Measurements from ENCODE around the gene SURF6. TPM values are rescaled to one million over a fixed set of nuclear protein-coding genes. Genes with fewer than 3 reads are reported as not detected.
"Not testable (repeated sequence)": the region's sequence is repeated elsewhere in the genome, so short reads cannot be mapped to it uniquely, and the experiment has no call there.

SURF6 gene
- total RNA-seq, 2 experiments from 2014 or later, result 19.2 to 27.8 TPM

GRCh38 chr9:133321411-133321935 is 14.5 kb downstream of the SURF6 start:
- no peak for DNase-seq (ENCODE audit: low spot score)
- Histone ChIP-seq H3K9me2 (ENCODE audit: insufficient read depth, low read length) (no peaks in the 10 kb centered on the region), H2AFZ (ENCODE audit: low read length) (no peak overlapping the region), H3K4me2 (ENCODE audit: low read length) (no peak overlapping the region), H3K4me3 (ENCODE audit: low read depth, low read length, poor library complexity, severe bottlenecking) (no peak overlapping the region), H3K36me3 (ENCODE audit: insufficient read depth, low read length) (no peaks in the 10 kb centered on the region), H3K4me1 (ENCODE audit: insufficient read depth, low read length, poor library complexity, severe bottlenecking) (no peaks in the 10 kb centered on the region), H3K79me2 (ENCODE audit: insufficient read depth, low read depth, low read length) (no peaks in the 10 kb centered on the region), H4K20me1 (ENCODE audit: insufficient read depth, low read length) (no peaks in the 10 kb centered on the region), H3K9me3 (ENCODE audit: low read length) (no peaks in the 10 kb centered on the region), H3K27ac (ENCODE audit: low read depth, low read length, poor library complexity, severe bottlenecking) (no peak overlapping the region)
- intact Hi-C loops (cut with micrococcal nuclease; ENCODE audit: unreplicated experiment), result no loop called here
- BruUV-seq (replicated peaks), result no TSS peak
- ChIA-PET CTCF (ENCODE audit: unreplicated experiment) (no interaction called here), POLR2A (no interaction called here)
- TF ChIP-seq, protein P1, sequence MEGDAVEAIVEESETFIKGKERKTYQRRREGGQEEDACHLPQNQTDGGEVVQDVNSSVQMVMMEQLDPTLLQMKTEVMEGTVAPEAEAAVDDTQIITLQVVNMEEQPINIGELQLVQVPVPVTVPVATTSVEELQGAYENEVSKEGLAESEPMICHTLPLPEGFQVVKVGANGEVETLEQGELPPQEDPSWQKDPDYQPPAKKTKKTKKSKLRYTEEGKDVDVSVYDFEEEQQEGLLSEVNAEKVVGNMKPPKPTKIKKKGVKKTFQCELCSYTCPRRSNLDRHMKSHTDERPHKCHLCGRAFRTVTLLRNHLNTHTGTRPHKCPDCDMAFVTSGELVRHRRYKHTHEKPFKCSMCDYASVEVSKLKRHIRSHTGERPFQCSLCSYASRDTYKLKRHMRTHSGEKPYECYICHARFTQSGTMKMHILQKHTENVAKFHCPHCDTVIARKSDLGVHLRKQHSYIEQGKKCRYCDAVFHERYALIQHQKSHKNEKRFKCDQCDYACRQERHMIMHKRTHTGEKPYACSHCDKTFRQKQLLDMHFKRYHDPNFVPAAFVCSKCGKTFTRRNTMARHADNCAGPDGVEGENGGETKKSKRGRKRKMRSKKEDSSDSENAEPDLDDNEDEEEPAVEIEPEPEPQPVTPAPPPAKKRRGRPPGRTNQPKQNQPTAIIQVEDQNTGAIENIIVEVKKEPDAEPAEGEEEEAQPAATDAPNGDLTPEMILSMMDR (conservative IDR thresholded peaks at IDR 0.05; ENCODE audit: low read length), result no peak
- TF ChIP-seq EZH2phosphoT487 (IDR thresholded peaks at IDR 0.05; ENCODE audit: borderline replicate concordance, low read depth, low read length), result no peak

DNA sequence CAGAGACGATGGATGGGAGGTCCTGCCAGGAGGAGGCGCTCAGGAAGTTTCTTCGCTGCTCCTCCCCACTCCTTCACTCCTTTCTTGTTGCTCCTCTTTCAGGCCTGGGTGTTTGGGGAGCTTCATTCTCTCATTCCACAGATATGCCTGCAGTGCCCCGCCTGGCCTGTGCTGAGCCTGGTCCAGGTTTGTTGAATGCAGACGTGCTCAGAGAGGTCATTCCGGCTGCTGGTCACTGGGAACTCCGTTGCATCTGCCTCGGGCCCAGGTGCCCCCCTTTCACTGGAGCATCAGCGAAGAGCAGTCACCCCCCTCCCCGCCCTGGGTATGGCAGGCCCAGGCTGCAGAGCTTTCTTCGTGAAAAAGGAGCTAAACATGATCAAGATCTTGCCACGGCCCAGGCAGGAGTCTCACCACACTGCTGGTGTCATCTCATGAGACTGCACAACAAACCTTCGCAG is 15.5 kb downstream of the SURF6 start:
- POLR2A ChIA-PET, result no interaction called here

DNA sequence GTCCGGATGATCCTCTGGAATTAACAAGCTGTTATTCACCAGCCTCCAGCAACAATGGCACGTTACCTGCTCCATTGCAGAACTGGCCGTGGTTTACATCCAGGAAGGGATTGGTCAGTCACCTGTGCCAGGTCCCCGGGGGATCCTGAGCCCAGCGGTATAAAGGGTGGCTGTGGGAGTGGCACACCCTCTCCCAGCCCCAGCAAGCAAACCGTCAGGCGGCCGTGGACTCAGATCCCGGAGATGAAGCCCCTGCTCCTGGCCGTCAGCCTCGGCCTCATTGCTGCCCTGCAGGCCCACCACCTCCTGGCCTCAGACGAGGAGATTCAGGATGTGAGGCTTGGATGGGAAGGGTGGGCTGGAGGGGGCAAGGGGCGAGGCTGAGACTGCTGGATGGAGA is 18.4 kb downstream of the SURF6 start:
- H3K36me3 ChIP-seq (ENCODE audit: insufficient read depth, low read length); H3K27ac ChIP-seq (ENCODE audit: low read depth, low read length, poor library complexity, severe bottlenecking): not testable (repeated sequence)

More for the DNA sequence above, 15.5 kb downstream of the SURF6 start:
- H3K4me1 ChIP-seq (ENCODE audit: insufficient read depth, low read length, poor library complexity, severe bottlenecking), result no peaks in the 10 kb centered on the region
- no peak for DNase-seq (ENCODE audit: low spot score)
- no peak overlapping the region for H2AFZ ChIP-seq (ENCODE audit: low read length)
- H3K9me3 ChIP-seq (ENCODE audit: low read length), result no peaks in the 10 kb centered on the region
- no peaks in the 10 kb centered on the region for H3K79me2 ChIP-seq (ENCODE audit: insufficient read depth, low read depth, low read length)
- no peak overlapping the region for H3K4me3 ChIP-seq (ENCODE audit: low read depth, low read length, poor library complexity, severe bottlenecking)
- no peaks in the 10 kb centered on the region for H3K36me3 ChIP-seq (ENCODE audit: insufficient read depth, low read length)
- H4K20me1 ChIP-seq (ENCODE audit: insufficient read depth, low read length), result no peaks in the 10 kb centered on the region
- CTCF ChIA-PET (ENCODE audit: unreplicated experiment), result no interaction called here
- H3K4me2 ChIP-seq (ENCODE audit: low read length), result no peak overlapping the region
- no peak overlapping the region for H3K27ac ChIP-seq (ENCODE audit: low read depth, low read length, poor library complexity, severe bottlenecking)
- H3K9me2 ChIP-seq (ENCODE audit: insufficient read depth, low read length), result no peaks in the 10 kb centered on the region
- BruUV-seq (replicated peaks), result no TSS peak
- intact Hi-C loops (cut with micrococcal nuclease; ENCODE audit: unreplicated experiment), result no loop called here
- TF ChIP-seq EZH2phosphoT487 (IDR thresholded peaks at IDR 0.05; ENCODE audit: borderline replicate concordance, low read depth, low read length), result no peak
- TF ChIP-seq, protein P1 (conservative IDR thresholded peaks at IDR 0.05; ENCODE audit: low read length), result no peak

More for the DNA sequence above, 18.4 kb downstream of the SURF6 start:
- intact Hi-C loops (cut with micrococcal nuclease; ENCODE audit: unreplicated experiment); H3K9me3 ChIP-seq (ENCODE audit: low read length); H2AFZ ChIP-seq (ENCODE audit: low read length); H3K4me1 ChIP-seq (ENCODE audit: insufficient read depth, low read length, poor library complexity, severe bottlenecking); H3K79me2 ChIP-seq (ENCODE audit: insufficient read depth, low read depth, low read length); H4K20me1 ChIP-seq (ENCODE audit: insufficient read depth, low read length); H3K4me2 ChIP-seq (ENCODE audit: low read length); CTCF ChIA-PET (ENCODE audit: unreplicated experiment); H3K4me3 ChIP-seq (ENCODE audit: low read depth, low read length, poor library complexity, severe bottlenecking); DNase-seq (ENCODE audit: low spot score); H3K9me2 ChIP-seq (ENCODE audit: insufficient read depth, low read length); BruUV-seq (replicated peaks); POLR2A ChIA-PET: not testable (repeated sequence)

Measured in OCI-LY7 (cell line).